HEK293 (cell line): ENCODE data around the gene WDR76.

ENCODE experiments used
- CTCF ChIA-PET: fragments of 350-600 bp; formaldehyde crosslinking; extraction: SDS; loops from one replicate; lab custom pipeline; 2021; ENCODE audit warnings: antibody characterized with exemption; lab: Yijun Ruan, JAX
- POLR2A ChIA-PET: fragments of 300-600 bp; formaldehyde crosslinking; extraction: SDS; loops from one replicate; lab custom pipeline; 2020; ENCODE audit warnings: antibody characterized with exemption, inconsistent platforms; lab: Yijun Ruan, JAX
- H3K27ac ChIP-seq: fragments of 200-500 bp; sonication (Bioruptor generic); 2 replicates; pipeline ENCODE4 v1.5.1; 2014; ENCODE audit warnings: low read depth, low read length, control low read depth, inconsistent platforms; ENCODE audit errors: extremely low read depth
- H3K36me3 ChIP-seq, 2 experiments: fragments of 200-500 bp in 1 of 2; sonication (Bioruptor generic) in 1 of 2; 1 replicate in 1 of 2; 2 replicates in 1 of 2; pipeline ENCODE4 v1.5.1; 2014 to 2017; ENCODE audit warnings: inconsistent platforms in 2 of 2, low read length in 2 of 2; ENCODE audit not compliant: control insufficient read depth in 2 of 2, insufficient read depth in 1 of 2
- H3K4me1 ChIP-seq: fragments of 200-500 bp; sonication (Bioruptor generic); 2 replicates; pipeline ENCODE4 v1.5.1; 2014; ENCODE audit warnings: mild to moderate bottlenecking, low read length, inconsistent platforms; ENCODE audit not compliant: control insufficient read depth, insufficient read depth
- H3K4me3 ChIP-seq: 2 replicates; pipeline ENCODE4 v1.5.1; 2011; ENCODE audit warnings: low read depth, mild to moderate bottlenecking, control low read depth, low read length, moderate library complexity
- H3K9me3 ChIP-seq: fragments of 200-500 bp; sonication (Bioruptor generic); 2 replicates; pipeline ENCODE4 v1.5.1; 2014; ENCODE audit warnings: low read depth, low read length, inconsistent platforms; ENCODE audit not compliant: control insufficient read depth, insufficient read depth
- BCL11B ChIP-seq: fragments of 450-650 bp; formaldehyde crosslinking; IDR thresholded peaks from 2 replicates; pipeline ENCODE4 v1.5.1; 2016; ENCODE audit warnings: low read depth, missing biosample characterization, missing genetic modification characterization
- EGR2 ChIP-seq: fragments of 450-650 bp; formaldehyde crosslinking; IDR thresholded peaks from 2 replicates; pipeline ENCODE4 v1.5.1; 2016; ENCODE audit warnings: low read depth, missing biosample characterization, missing genetic modification characterization
- GLI4 ChIP-seq: fragments of 450-650 bp; formaldehyde crosslinking; IDR thresholded peaks from 2 replicates; pipeline ENCODE4 v1.5.1; 2016; ENCODE audit warnings: missing biosample characterization, missing genetic modification characterization
- HOXD13 ChIP-seq: sonication (generic); formaldehyde crosslinking; IDR thresholded peaks from 2 replicates; pipeline ENCODE4 v1.8.0; 2022; ENCODE audit warnings: missing genetic modification reagents, borderline replicate concordance
- SP2 ChIP-seq: fragments of 450-650 bp; formaldehyde crosslinking; IDR thresholded peaks from 2 replicates; pipeline ENCODE4 v1.5.1; 2016; ENCODE audit warnings: missing biosample characterization, missing genetic modification characterization
- TCF7L2 ChIP-seq: IDR thresholded peaks from 2 replicates; pipeline ENCODE4 v1.6.1; 2011; ENCODE audit warnings: low read depth, mild to moderate bottlenecking, inconsistent platforms, low read length, moderate library complexity, borderline replicate concordance
- TRIM28 ChIP-seq: IDR thresholded peaks from 2 replicates; pipeline ENCODE4 v1.6.1; 2011; ENCODE audit warnings: low read length, control low read depth, borderline replicate concordance
- WT1 ChIP-seq: fragments of 450-650 bp; formaldehyde crosslinking; IDR thresholded peaks from 2 replicates; pipeline ENCODE4 v1.5.1; 2016; ENCODE audit warnings: missing biosample characterization, missing genetic modification characterization
- ZBTB21 ChIP-seq: fragments of 450-650 bp; formaldehyde crosslinking; IDR thresholded peaks from 2 replicates; pipeline ENCODE4 v1.5.1; 2017; ENCODE audit warnings: missing biosample characterization, missing genetic modification characterization
- ZEB2 ChIP-seq: fragments of 450-650 bp; formaldehyde crosslinking; IDR thresholded peaks from 2 replicates; pipeline ENCODE4 v1.5.1; 2016; ENCODE audit warnings: missing biosample characterization, missing genetic modification characterization
- ZFP41 ChIP-seq: fragments of 450-650 bp; formaldehyde crosslinking; IDR thresholded peaks from 2 replicates; pipeline ENCODE4 v1.5.1; 2016; ENCODE audit warnings: missing biosample characterization, missing genetic modification characterization, borderline replicate concordance
- ZFP69B ChIP-seq: fragments of 450-650 bp; formaldehyde crosslinking; IDR thresholded peaks from 2 replicates; pipeline ENCODE4 v1.5.1; 2016; ENCODE audit warnings: missing biosample characterization, missing genetic modification characterization
- ZNF112 ChIP-seq: fragments of 450-650 bp; formaldehyde crosslinking; IDR thresholded peaks from 2 replicates; pipeline ENCODE4 v1.5.0; 2017; ENCODE audit warnings: missing biosample characterization, missing genetic modification characterization
- ZNF114 ChIP-seq: fragments of 450-650 bp; formaldehyde crosslinking; IDR thresholded peaks from 2 replicates; pipeline ENCODE4 v1.5.0; 2017; ENCODE audit warnings: missing biosample characterization, missing genetic modification characterization
- ZNF121 ChIP-seq: fragments of 450-650 bp; formaldehyde crosslinking; IDR thresholded peaks from 2 replicates; pipeline ENCODE4 v1.5.1; 2016; ENCODE audit warnings: missing biosample characterization, missing genetic modification characterization
- ZNF133 ChIP-seq: fragments of 450-650 bp; formaldehyde crosslinking; IDR thresholded peaks from 2 replicates; pipeline ENCODE4 v1.5.1; 2016; ENCODE audit warnings: missing biosample characterization, missing genetic modification characterization
- ZNF174 ChIP-seq: fragments of 450-650 bp; formaldehyde crosslinking; IDR thresholded peaks from 2 replicates; pipeline ENCODE4 v1.5.0; 2017; ENCODE audit warnings: missing biosample characterization, mild to moderate bottlenecking, missing genetic modification characterization
- ZNF184 ChIP-seq: fragments of 450-650 bp; IDR thresholded peaks from 2 replicates; pipeline ENCODE4 v1.5.1; 2018; ENCODE audit warnings: missing biosample characterization, mild to moderate bottlenecking, missing genetic modification characterization
- ZNF2 ChIP-seq: fragments of 450-650 bp; formaldehyde crosslinking; IDR thresholded peaks from 2 replicates; pipeline ENCODE4 v1.5.1; 2016; ENCODE audit warnings: missing biosample characterization, missing genetic modification characterization
- ZNF24 ChIP-seq: fragments of 450-650 bp; formaldehyde crosslinking; IDR thresholded peaks from 2 replicates; pipeline ENCODE4 v1.5.1; 2016; ENCODE audit warnings: missing biosample characterization, missing genetic modification characterization
- ZNF37A ChIP-seq: fragments of 450-650 bp; IDR thresholded peaks from 2 replicates; pipeline ENCODE4 v1.5.1; 2018; ENCODE audit warnings: missing biosample characterization, missing genetic modification characterization
- ZNF510 ChIP-seq: fragments of 450-650 bp; formaldehyde crosslinking; IDR thresholded peaks from 2 replicates; pipeline ENCODE4 v1.5.1; 2018; ENCODE audit warnings: mild to moderate bottlenecking, missing genetic modification characterization, missing biosample characterization; ENCODE audit not compliant: insufficient replicate concordance
- ZNF555 ChIP-seq: fragments of 450-650 bp; formaldehyde crosslinking; conservative IDR thresholded peaks from 2 replicates; pipeline ENCODE4 v1.5.1; 2017; ENCODE audit warnings: missing biosample characterization, mild to moderate bottlenecking, missing genetic modification characterization, inconsistent platforms
- ZNF629 ChIP-seq: fragments of 450-650 bp; formaldehyde crosslinking; IDR thresholded peaks from 2 replicates; pipeline ENCODE4 v1.5.1; 2017; ENCODE audit warnings: missing biosample characterization, missing genetic modification characterization
- ZNF654 ChIP-seq: fragments of 450-650 bp; formaldehyde crosslinking; IDR thresholded peaks from 2 replicates; pipeline ENCODE4 v1.5.1; 2016; ENCODE audit warnings: low read depth, missing biosample characterization, missing genetic modification characterization
- ZNF76 ChIP-seq: fragments of 450-650 bp; formaldehyde crosslinking; IDR thresholded peaks from 2 replicates; pipeline ENCODE4; 2016; ENCODE audit warnings: low read depth, missing biosample characterization, missing genetic modification characterization, borderline replicate concordance
- ZNF830 ChIP-seq: fragments of 450-650 bp; IDR thresholded peaks from 2 replicates; pipeline ENCODE4 v1.5.0; 2018; ENCODE audit warnings: missing biosample characterization, missing genetic modification characterization, low read depth, mild to moderate bottlenecking, moderate library complexity
- ZSCAN30 ChIP-seq: fragments of 450-650 bp; IDR thresholded peaks from 2 replicates; pipeline ENCODE4 v1.5.1; 2018; ENCODE audit warnings: missing biosample characterization, mild to moderate bottlenecking, missing genetic modification characterization, moderate library complexity
- ZXDB ChIP-seq: fragments of 450-650 bp; formaldehyde crosslinking; IDR thresholded peaks from 2 replicates; pipeline ENCODE4 v1.5.1; 2016; ENCODE audit warnings: missing biosample characterization, missing genetic modification characterization
- TF ChIP-seq, protein P1 (sequence below): fragments of 450-650 bp; formaldehyde crosslinking; IDR thresholded peaks from 2 replicates; pipeline ENCODE4 v1.5.1; 2016; ENCODE audit warnings: missing biosample characterization, missing genetic modification characterization
- TF ChIP-seq, protein P2 (sequence below): fragments of 450-650 bp; formaldehyde crosslinking; IDR thresholded peaks from 2 replicates; pipeline ENCODE4 v1.5.1; 2016; ENCODE audit warnings: missing biosample characterization, missing genetic modification characterization

WDR76 gene

DNA sequence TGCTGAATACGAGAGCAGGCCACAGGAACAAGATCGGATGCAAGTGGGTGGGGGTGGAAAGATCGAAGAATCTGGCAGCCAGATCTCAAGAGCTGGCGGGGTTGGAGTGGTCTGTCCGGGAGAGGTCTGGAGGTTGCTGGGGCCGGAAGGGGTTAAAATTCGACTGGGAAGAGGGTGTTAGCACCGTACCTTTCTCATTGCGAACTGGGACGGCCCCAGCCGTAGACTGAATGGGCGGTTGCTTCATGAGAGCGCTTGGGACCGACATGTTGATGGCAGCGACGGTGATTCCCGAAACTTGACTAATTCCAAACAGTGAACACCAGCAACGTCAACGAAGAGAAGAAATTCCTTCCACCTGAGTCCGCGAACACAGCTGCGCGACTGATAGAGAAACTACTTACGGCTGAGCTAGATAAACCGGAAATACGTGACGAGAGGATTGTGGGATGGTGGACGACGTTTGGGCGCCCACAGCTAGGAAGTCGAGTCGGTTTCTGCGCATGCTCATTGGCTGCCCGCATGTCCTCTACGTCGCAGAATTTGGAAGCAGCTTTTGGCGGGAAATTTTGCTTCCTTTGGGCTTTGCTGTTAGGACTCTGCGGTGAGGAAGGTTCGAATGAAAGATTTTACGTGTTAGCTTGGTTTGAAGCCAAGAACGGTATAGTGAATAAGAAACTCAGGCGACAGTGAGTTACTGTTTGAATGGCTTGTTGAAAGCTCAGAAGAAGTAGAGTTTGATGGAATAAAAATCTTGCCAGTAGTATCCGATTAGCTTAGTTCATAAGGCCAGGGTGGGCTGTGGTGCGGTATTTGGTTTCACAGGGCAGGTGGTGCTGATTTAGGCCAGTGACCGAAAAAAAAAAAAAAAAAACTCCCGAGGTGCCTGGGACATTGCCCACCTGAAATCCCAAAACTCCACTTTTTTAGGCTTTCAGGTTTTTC is 2.2 kb upstream of the WDR76 start, which contains the start of gene MFAP1:
Gene MFAP1, minus strand, starts transcription at position 389 of the 945 bp plus-strand sequence. Its CDS starts 121 bp downstream, at position 268.
- H3K4me1 ChIP-seq: 0 out of 2 replicates have a peak, but pooled peaks cover 4% of the 10 kb centered on the region
- ChIA-PET POLR2A (interaction anchor here (0.5 to 2.0 kb wide), 11 partner anchors 13 to 602 kb away, joined by 3 to 12 read pairs (median 3); partner anchors contain the start of genes CTDSPL2, ELL3, HYPK and SERF2), CTCF (interaction anchor here (1.2 kb wide), 1 partner anchor 22 kb away, joined by 3 read pairs; no protein-coding TSS in a partner anchor)
- peak within 1 kb of the TSS; percentile 78 for H3K27ac ChIP-seq
- H3K36me3 ChIP-seq: peaks cover 9 to 25% of the 10 kb centered on the region in 2 experiments; a peak in 2 of 3 replicates
- no peaks in the 10 kb centered on the region for H3K9me3 ChIP-seq
- peak within 1 kb of the TSS; percentile 74 for H3K4me3 ChIP-seq
- TF ChIP-seq ZNF112 (tag by site-specific recombination) (no peak), ZNF114 (no peak), SP2 (tag by site-specific recombination) (peak; percentile 62), ZNF37A (tag by site-specific recombination) (no peak), ZNF510 (tag by site-specific recombination) (no peak), ZNF555 (tag by site-specific recombination) (no peak), ZNF2 (tag by site-specific recombination) (peak; percentile 28; the same call in 1 of the 2 replicates), ZNF830 (no peak), ZNF184 (tag by site-specific recombination) (no peak), EGR2 (tag by site-specific recombination) (no peak), HOXD13 (CRISPR knock-in tag) (no peak), GLI4 (tag by site-specific recombination) (no peak), ZSCAN30 (tag by site-specific recombination) (peak; percentile 28; the same call in 1 of the 2 replicates), ZBTB21 (tag by site-specific recombination) (peak; percentile 71), ZNF76 (tag by site-specific recombination) (peak; percentile 91), WT1 (tag by site-specific recombination) (no peak), ZFP69B (tag by site-specific recombination) (0 out of 2 replicates have a peak, but pooled peaks have one; percentile 49), TRIM28 (peak; percentile 18; the same call in 1 of the 2 replicates), ZXDB (tag by site-specific recombination) (peak; percentile 64), ZFP41 (tag by site-specific recombination) (no peak), TCF7L2 (no peak), ZNF654 (no peak), ZEB2 (tag by site-specific recombination) (0 out of 2 replicates have a peak, but pooled peaks have one; percentile 61), ZNF133 (tag by site-specific recombination) (no peak), ZNF174 (tag by site-specific recombination) (no peak), ZNF629 (tag by site-specific recombination) (peak; percentile 81), ZNF121 (tag by site-specific recombination) (no peak), BCL11B (tag by site-specific recombination) (no peak), ZNF24 (peak; percentile 54; the same call in 1 of the 2 replicates)
- TF ChIP-seq, protein P1, sequence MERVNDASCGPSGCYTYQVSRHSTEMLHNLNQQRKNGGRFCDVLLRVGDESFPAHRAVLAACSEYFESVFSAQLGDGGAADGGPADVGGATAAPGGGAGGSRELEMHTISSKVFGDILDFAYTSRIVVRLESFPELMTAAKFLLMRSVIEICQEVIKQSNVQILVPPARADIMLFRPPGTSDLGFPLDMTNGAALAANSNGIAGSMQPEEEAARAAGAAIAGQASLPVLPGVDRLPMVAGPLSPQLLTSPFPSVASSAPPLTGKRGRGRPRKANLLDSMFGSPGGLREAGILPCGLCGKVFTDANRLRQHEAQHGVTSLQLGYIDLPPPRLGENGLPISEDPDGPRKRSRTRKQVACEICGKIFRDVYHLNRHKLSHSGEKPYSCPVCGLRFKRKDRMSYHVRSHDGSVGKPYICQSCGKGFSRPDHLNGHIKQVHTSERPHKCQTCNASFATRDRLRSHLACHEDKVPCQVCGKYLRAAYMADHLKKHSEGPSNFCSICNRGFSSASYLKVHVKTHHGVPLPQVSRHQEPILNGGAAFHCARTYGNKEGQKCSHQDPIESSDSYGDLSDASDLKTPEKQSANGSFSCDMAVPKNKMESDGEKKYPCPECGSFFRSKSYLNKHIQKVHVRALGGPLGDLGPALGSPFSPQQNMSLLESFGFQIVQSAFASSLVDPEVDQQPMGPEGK (tag by site-specific recombination): no peak
- TF ChIP-seq, protein P2, sequence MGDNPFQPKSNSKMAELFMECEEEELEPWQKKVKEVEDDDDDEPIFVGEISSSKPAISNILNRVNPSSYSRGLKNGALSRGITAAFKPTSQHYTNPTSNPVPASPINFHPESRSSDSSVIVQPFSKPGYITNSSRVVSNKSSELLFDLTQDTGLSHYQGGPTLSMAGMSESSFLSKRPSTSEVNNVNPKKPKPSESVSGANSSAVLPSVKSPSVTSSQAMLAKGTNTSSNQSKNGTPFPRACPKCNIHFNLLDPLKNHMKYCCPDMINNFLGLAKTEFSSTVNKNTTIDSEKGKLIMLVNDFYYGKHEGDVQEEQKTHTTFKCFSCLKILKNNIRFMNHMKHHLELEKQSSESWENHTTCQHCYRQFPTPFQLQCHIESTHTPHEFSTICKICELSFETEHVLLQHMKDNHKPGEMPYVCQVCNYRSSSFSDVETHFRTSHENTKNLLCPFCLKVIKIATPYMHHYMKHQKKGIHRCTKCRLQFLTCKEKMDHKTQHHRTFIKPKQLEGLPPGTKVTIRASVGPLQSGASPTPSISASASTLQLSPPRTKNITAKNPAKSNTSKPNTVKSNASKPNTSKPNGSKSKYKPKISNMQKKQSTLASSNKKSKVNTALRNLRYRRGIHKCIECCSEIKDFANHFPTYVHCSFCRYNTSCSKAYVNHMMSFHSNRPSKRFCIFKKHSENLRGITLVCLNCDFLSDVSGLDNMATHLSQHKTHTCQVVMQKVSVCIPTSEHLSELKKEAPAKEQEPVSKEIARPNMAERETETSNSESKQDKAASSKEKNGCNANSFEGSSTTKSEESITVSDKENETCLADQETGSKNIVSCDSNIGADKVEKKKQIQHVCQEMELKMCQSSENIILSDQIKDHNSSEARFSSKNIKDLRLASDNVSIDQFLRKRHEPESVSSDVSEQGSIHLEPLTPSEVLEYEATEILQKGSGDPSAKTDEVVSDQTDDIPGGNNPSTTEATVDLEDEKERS: no peak
